Limb (tissue), 2 donors: ENCODE data around the gene DBH.

Experiments
- DNase-seq, 2 donors: peaks; one replicate each; pipeline ENCODE4 v3.0.0-alpha.2; 2016; ENCODE audit errors: extremely low spot score in 2 of 2

DBH gene

GRCh38 chr9:133683586-133684120 is 47.5 kb downstream of the DBH start:
- no peak for DNase-seq

DNA sequence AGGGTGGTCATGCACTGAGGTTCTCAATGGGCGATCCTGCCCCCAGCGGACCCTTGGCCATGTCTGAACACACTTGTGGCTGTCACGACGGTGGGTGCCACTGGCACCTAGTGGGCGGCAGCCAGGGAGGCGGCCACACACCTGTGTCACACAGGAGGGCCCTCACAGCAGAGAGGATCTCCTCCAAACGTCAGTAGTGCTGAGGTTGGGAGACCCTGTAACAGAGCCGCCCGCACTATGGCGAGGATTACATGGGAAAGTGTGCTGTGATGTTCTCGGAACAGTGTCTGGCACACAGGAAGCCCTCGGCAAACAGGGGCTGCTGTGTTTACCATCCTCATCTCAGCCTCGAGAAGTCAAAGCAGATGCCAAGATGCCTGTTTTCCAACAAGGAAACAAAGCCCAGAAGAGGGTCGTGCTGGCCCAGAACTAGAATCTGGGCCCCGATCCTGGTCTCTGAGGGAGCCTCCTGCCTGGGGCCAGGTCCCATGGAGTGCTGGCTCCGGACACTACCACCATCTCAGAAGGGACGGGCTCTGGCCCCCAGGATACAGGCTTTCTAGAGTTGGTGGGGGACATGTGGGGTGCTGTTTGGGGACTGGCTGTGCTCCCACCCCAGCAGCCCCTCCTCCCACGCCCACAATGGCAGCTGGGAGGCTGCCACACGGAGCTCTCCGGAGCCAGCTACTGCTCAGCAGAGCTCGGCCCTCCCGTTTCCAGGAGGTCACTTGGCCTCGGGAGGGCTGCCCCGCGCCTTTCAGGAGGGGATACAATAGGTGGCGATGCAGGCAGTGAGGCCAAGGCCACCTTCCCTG is 48.2 kb downstream of the DBH start:
- DNase-seq, result no peak

GRCh38 chr9:133684936-133685361 is 48.8 kb downstream of the DBH start:
- no peak for DNase-seq

- DNase-seq, result no peak
Measured at GRCh38 chr9:133685653-133686609, 49.8 kb downstream of the DBH start.

DNA sequence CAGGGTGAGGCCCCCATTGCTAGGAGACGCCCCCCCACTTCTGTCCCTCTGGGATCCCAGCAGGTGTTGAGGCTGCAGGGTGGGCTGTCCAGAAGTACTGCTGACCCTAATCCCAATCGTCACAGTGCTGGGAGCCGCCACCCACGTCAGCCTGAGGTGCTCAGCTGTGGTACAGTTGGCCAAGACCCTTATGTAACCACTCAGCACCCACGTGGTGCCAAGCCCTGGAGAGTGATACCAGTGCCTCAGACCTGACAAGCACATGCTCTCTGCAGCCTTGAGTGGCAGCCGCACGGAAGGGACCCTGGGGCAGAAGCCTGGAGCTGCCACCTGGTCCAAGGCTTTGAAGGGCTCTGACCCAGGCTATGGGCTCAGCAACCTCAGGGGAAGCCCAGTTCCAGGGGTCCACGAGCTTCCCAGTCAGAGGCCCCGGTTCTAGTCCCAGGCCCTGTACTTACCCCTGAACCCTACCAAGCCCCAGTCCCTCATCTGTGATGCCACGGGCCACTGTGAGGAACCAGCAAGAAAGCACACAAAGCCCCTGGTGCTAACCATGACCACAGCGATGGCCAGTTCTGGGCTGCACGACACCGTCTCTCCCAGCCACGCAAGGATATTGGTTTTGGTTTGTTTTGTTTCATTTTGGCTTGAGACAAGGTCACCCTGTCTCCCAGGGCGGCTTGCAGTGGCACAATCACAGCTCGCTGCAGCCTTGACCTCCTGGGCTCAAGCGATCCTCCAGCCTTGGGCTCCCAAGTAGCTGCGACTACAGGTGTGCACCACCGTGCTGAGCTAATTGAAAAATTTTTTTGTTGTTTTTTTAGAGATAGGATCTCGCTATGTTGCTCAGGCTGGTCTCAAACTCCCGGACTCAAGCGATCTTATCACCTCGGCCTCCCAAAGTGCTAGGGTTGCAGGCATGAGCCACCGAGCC is 50.7 kb downstream of the DBH start:
- DNase-seq, result no peak

- no peak for DNase-seq
Measured at GRCh38 chr9:133687856-133688761, 51.9 kb downstream of the DBH start.

- no peak for DNase-seq
Measured at GRCh38 chr9:133689151-133689763, 53.1 kb downstream of the DBH start.

GRCh38 chr9:133690081-133690561 is 54.0 kb downstream of the DBH start:
- no peak for DNase-seq

GRCh38 chr9:133691191-133691590 is 55.0 kb downstream of the DBH start:
- no peak for DNase-seq

GRCh38 chr9:133691626-133692363 is 55.6 kb downstream of the DBH start:
- no peak for DNase-seq

GRCh38 chr9:133692364-133692985 is 56.3 kb downstream of the DBH start:
- no peak for DNase-seq

DNA sequence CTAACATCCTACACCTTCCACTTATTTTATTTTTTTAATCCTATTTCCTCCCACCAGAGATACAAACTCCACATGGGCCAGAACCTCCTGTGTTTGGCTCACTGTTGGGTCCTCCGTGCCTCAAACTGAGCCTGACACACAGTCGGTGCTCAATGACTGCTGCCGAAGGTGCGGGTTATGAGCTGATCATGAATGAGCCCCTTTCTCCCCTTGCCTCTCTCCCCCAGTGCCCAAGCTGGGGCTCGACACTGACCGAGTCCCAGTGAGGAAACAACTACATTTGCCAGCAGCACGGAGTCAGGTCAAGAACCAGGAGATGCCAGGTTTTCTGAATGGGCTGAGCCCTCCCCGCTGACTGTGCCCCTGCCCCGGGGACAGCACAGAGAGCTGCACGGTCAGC is 57.0 kb downstream of the DBH start:
- no peak for DNase-seq

DNA sequence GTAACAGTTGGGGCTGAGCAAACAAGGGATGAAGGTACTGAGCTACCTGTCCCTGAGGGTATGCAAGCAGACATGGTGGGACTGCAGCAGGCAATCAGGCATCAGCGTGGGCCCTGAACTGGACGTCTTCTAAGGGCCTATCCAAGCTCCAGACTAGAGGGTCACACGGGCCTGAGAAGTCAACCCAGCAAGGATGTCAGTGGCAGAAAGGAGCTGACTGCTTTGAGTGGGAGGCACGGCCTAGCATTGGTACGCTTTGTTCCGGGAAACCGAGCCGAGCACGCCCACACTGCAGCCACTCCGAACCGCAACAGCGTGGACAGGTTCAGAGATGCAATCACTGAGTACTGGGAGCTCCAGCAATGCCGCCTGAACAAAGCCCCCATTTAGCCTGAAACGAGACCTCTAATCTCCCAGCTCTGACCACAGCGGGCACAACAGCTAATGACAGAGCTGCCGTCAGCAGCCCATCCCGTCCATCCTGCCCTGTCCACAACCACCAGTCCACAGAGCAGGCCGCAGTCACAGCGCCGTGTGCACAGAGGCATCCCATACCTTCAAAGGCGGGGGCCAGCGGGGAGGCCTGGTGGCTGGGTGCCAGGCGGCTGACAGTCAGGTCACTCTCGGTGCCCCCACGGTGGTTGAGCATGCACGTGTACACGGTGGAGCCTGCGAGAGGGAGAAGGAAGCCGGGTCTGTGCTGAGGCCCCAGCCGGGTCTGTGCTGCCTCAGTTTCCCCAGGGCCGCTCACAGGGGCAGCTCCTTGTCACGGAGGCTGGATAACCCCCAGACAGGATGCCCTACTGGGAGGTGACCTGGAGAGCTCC is 57.8 kb downstream of the DBH start:
- DNase-seq, result no peak

DNA sequence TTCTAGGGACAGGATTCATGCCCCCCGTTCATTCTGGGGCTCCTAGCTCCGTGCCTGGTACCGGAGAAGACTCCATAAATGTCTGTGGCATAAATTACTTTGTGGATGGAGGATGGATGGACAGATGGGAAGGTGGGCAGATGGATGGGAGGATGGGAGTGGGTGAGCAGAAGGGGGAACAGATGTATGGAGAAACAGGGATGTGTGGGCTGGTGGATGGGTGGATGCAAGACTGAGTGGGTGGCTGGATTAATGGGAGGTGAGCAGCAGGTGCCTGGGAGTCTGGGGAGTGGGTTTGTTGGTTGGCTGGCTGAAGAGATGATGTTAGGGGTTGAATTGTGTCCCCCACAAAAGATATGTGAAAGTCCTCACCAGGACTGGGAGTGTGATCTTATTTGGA is 58.5 kb downstream of the DBH start:
- DNase-seq, result no peak

DNA sequence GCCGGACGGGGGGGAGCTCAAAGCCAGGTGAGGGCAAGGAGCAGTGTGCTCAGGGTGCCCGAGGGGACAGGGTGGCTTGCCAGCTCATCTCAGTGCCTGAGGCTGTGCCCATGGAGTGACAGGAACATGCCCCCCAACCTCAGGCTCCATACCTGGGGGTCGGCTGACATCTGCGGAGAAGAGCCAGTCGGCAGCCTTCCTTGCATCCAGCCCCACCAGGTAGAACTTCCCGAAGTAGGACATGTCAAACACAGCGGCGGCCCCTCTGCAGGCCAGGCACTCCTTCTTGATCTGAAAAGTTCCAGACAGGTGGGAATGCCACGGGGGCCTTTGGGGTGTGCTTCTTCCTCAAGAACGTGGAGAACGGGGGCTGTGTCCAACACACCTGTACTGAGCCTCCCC is 59.9 kb downstream of the DBH start:
- DNase-seq, result no peak

- DNase-seq, result peak in 1 of 2 donors; percentile 1
Measured at GRCh38 chr9:133699546-133699945, 63.4 kb downstream of the DBH start.

DNA sequence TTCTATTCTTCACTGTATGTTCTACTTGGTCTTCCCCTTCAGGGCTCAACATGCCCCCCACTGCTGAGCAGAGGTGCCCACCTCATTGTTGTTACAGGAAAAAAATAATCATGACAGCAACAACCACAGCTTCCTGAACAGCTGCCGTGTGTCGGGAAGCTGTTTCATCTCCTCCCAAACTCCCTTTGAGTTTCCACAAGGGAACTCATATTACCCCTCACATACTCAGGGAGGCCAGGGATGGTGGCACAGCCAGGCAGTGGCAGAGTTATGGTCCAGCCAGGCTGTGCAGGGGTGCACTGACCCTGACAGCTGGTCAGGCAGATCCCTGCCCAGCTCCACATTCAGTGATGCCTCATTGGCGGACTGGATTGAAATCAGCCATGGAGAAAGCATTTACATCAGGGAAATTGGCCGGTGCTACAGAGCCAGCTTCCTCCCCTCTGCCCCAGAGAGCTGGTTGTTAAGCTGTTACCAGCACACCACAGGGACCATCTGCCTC is 64.7 kb downstream of the DBH start:
- DNase-seq, result peak in 1 of 2 donors; percentile 39
